Esophagus mucosa (tissue), 1 donor: ENCODE measurements around the gene SLC7A6OS. TPM values are rescaled to one million over a fixed set of nuclear protein-coding genes. Genes with fewer than 3 reads are reported as not detected.

Experiments
- ATAC-seq: fragments of 200-7000 bp; cut with Tn5 transposase; one replicate; pipeline ENCODE4 v1.9.1; 2020
- total RNA-seq: library from RNA; stranded (reverse); gene quantifications from one replicate; pipeline ENCODE4 v1.2.4, GENCODE V29; 2023
- donor health status: DM: yes; HTN: yes; CAD: no.

SLC7A6OS gene
- total RNA-seq, 1 donor from 2014 or later = 8.1 TPM

- ATAC-seq = no peak
Observed at GRCh38 chr16:68343137-68343536, 32.4 kb upstream of the SLC7A6OS start.

GRCh38 chr16:68342620-68343019, 31.9 kb upstream of the SLC7A6OS start:
- ATAC-seq = no peak

- ATAC-seq = no peak
Observed at GRCh38 chr16:68339214-68339613, 28.5 kb upstream of the SLC7A6OS start.

- no peak for ATAC-seq
Observed at GRCh38 chr16:68338326-68339119, 27.8 kb upstream of the SLC7A6OS start.

GRCh38 chr16:68335175-68335574, 24.4 kb upstream of the SLC7A6OS start:
- ATAC-seq = no peak

- ATAC-seq = no peak
Observed at GRCh38 chr16:68332411-68333121, 21.8 kb upstream of the SLC7A6OS start.

- no peak for ATAC-seq
Observed at GRCh38 chr16:68331879-68332410, 21.2 kb upstream of the SLC7A6OS start.

- ATAC-seq = no peak
Observed at GRCh38 chr16:68328860-68329390, 18.2 kb upstream of the SLC7A6OS start.

GRCh38 chr16:68328151-68328859, 17.6 kb upstream of the SLC7A6OS start:
- ATAC-seq = peak; percentile 94

GRCh38 chr16:68324780-68325357, 14.1 kb upstream of the SLC7A6OS start:
- ATAC-seq = peak; percentile 68

GRCh38 chr16:68324336-68324735, 13.6 kb upstream of the SLC7A6OS start:
- ATAC-seq = no peak

- ATAC-seq = no peak
Observed at GRCh38 chr16:68319185-68319908, 8.6 kb upstream of the SLC7A6OS start.

GRCh38 chr16:68313116-68313515, 2.4 kb upstream of the SLC7A6OS start:
- ATAC-seq = no peak

GRCh38 chr16:68310437-68310773, 341 bp downstream of the SLC7A6OS start:
- ATAC-seq = peak; percentile 51

GRCh38 chr16:68309799-68310198, 947 bp downstream of the SLC7A6OS start:
- no peak for ATAC-seq

GRCh38 chr16:68306633-68307032, 4.1 kb downstream of the SLC7A6OS start:
- ATAC-seq = no peak

GRCh38 chr16:68300734-68301459, 9.8 kb downstream of the SLC7A6OS start:
- no peak for ATAC-seq

GRCh38 chr16:68299571-68300453, 10.9 kb downstream of the SLC7A6OS start:
- peak; percentile 27 for ATAC-seq

- ATAC-seq = peak; percentile 72
Observed at GRCh38 chr16:68298907-68299561, 11.7 kb downstream of the SLC7A6OS start.
